Ascending aorta (tissue), 2 donors: ENCODE data around the gene KRAS. TPM values are rescaled to one million over a fixed set of nuclear protein-coding genes. Genes with fewer than 3 reads are reported as not detected.

Experiments
- DNase-seq, 2 donors: peaks; one replicate each; pipeline ENCODE4 v3.0.0-alpha.2; 2019; ENCODE audit warnings: low spot score in 2 of 2
- H3K27ac ChIP-seq, 2 donors: fragments of 200-600 bp; sonication (generic); one replicate each; pipeline ENCODE4 v1.5.1; 2016 to 2017; ENCODE audit warnings: mild to moderate bottlenecking in 1 of 2
- H3K27me3 ChIP-seq: fragments of 200-600 bp; sonication (generic); one replicate; pipeline ENCODE4 v1.5.1; 2017
- H3K36me3 ChIP-seq, 2 donors: fragments of 200-600 bp; sonication (generic); one replicate each; pipeline ENCODE4 v1.5.1; 2016
- H3K4me1 ChIP-seq, 2 donors: fragments of 200-600 bp; sonication (generic); one replicate each; pipeline ENCODE4 v1.5.1; 2016 to 2017; ENCODE audit warnings: mild to moderate bottlenecking in 1 of 2
- H3K4me3 ChIP-seq, 2 donors: fragments of 200-600 bp; sonication (generic); one replicate each; pipeline ENCODE4 v1.5.1; 2016 to 2017; ENCODE audit warnings: mild to moderate bottlenecking in 1 of 2
- H3K9me3 ChIP-seq, 2 donors: fragments of 200-600 bp; sonication (generic); one replicate each; pipeline ENCODE4 v1.5.1; 2016
- CTCF ChIP-seq, 3 experiments: fragments of 200-600 bp in 2 of 3; fragments of 450-650 bp in 1 of 3; sonication (generic) in 2 of 3; IDR thresholded peaks; one replicate each; pipeline ENCODE4 v1.5.1; 2016 to 2019; ENCODE audit warnings: antibody characterized with exemption in 3 of 3, mild to moderate bottlenecking in 1 of 3, moderate library complexity in 1 of 3
- intact Hi-C: fragments of 100-400 bp; cut with DNase I; formaldehyde crosslinking; loops from one replicate; pipeline ENCODE4 v1.15.1; 2023
- total RNA-seq: library from RNA; depleted of rRNA; stranded (reverse); fragments of >200 nt; gene quantifications from one replicate; pipeline ENCODE4 v1.1.0, GENCODE V29; 2016

Gene KRAS
- total RNA-seq, 1 donor from 2014 or later: 9.8 TPM

- intact Hi-C loops: loop anchor here (10.0 kb wide), 1 partner anchor 925 kb away; no protein-coding TSS in a partner anchor
Measured at GRCh38 chr12:25189656-25190055, 61.1 kb downstream of the KRAS start.

DNA sequence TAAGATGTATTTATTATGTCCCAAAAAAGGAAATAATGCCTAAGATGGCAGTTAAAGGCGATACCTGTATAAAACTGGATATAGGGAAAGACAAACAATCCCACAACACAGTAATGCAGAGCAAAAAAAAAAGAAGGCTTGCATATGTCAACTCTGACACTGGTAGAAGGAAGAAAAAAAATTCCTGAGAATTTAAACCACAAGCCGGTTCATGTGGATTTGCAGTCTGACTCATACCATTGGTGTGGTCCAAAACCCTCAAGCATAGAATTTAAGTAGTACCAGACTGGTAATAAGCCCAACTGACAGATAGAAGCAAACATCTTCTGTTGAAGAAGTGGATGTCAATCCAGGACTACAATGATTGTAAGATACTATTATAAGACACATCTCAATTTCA lies 62.9 kb downstream of the KRAS start:
- Histone ChIP-seq H3K27ac (no peak overlapping the region), H3K4me3 (no peak overlapping the region), H3K36me3 (no peaks in the 10 kb centered on the region), H3K4me1 (no peaks in the 10 kb centered on the region), H3K27me3 (no peaks in the 10 kb centered on the region), H3K9me3 (no peaks in the 10 kb centered on the region)
- DNase-seq: no peak
- intact Hi-C loops: no loop called here
- TF ChIP-seq CTCF (IDR thresholded peaks at IDR 0.05): no peak

More at GRCh38 chr12:25189656-25190055, 61.1 kb downstream of the KRAS start:
- DNase-seq: no peak
- no peak overlapping the region for H3K27ac ChIP-seq
- H3K9me3 ChIP-seq: no peaks in the 10 kb centered on the region
- H3K36me3 ChIP-seq: no peaks in the 10 kb centered on the region
- H3K4me1 ChIP-seq: no peaks in the 10 kb centered on the region
- TF ChIP-seq CTCF (IDR thresholded peaks at IDR 0.05): no peak
- H3K4me3 ChIP-seq: no peak overlapping the region
- no peaks in the 10 kb centered on the region for H3K27me3 ChIP-seq

- no peak for TF ChIP-seq CTCF (IDR thresholded peaks at IDR 0.05)
- H3K4me3 ChIP-seq: no peak overlapping the region
- no peaks in the 10 kb centered on the region for H3K27me3 ChIP-seq
Measured at GRCh38 chr12:25186788-25187402, 63.8 kb downstream of the KRAS start.

DNA sequence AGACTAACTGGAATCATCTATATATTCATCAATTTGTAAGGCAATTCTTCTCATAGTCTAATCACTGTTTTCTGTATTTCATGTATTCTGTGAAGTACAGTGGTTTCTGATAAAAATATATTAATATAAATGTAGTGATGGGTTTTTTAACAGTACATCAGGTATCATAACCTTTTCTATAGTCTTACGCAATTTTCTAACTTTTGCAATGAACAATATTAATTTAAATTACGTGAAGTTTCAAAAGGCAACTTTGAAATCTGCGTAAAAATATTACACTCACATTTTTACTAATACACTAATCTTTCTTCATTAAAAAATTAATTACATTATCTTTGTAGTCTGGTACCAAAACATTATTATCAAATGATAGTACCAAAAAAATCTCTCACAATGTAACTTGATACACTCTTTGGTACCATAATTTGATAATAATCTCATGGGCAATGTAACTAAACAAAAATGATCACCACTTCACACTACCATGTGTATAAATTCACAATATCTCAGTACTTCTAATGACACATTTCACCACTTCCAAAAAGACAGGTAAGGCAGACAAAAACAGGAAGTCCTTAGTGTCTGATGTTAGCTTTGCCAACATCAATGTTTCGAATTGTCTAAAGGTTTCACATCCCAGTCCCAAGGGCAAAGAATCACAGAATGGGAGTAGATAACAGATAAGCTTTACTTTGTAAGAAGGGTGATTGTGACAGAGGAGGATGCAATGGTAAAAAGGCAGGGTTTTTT lies 64.5 kb downstream of the KRAS start:
- H3K36me3 ChIP-seq: no peaks in the 10 kb centered on the region
- no peak for DNase-seq
- intact Hi-C loops: no loop called here
- H3K27ac ChIP-seq: no peak overlapping the region
- no peaks in the 10 kb centered on the region for H3K4me1 ChIP-seq
- TF ChIP-seq CTCF (IDR thresholded peaks at IDR 0.05): no peak
- no peaks in the 10 kb centered on the region for H3K9me3 ChIP-seq
- no peaks in the 10 kb centered on the region for H3K27me3 ChIP-seq
- H3K4me3 ChIP-seq: no peak overlapping the region

More at GRCh38 chr12:25186788-25187402, 63.8 kb downstream of the KRAS start:
- DNase-seq: no peak
- Histone ChIP-seq H3K9me3 (no peaks in the 10 kb centered on the region), H3K27ac (no peak overlapping the region), H3K4me1 (no peaks in the 10 kb centered on the region), H3K36me3 (no peaks in the 10 kb centered on the region)
- intact Hi-C loops: no loop called here

GRCh38 chr12:25184132-25184531 lies 66.6 kb downstream of the KRAS start:
- H3K4me3 ChIP-seq: no peak overlapping the region
- no peak for DNase-seq
- intact Hi-C loops: no loop called here
- no peaks in the 10 kb centered on the region for H3K9me3 ChIP-seq
- no peaks in the 10 kb centered on the region for H3K27me3 ChIP-seq
- TF ChIP-seq CTCF (IDR thresholded peaks at IDR 0.05): no peak
- no peak overlapping the region for H3K27ac ChIP-seq
- no peaks in the 10 kb centered on the region for H3K36me3 ChIP-seq
- no peaks in the 10 kb centered on the region for H3K4me1 ChIP-seq
